GM12878 (cell line): ENCODE results near the gene UBP1. TPM values are rescaled to one million over a fixed set of nuclear protein-coding genes. Genes with fewer than 3 reads are reported as not detected.
A peak's percentile ranks its signal among the peaks of the same experiment; 100 is the strongest.

Source experiments
- ATAC-seq: fragments of 200-7000 bp; cut with Tn5 transposase; 3 replicates; pipeline ENCODE4 v1.9.1; 2020; ENCODE audit warnings: mild to moderate bottlenecking, moderate library complexity
- BruUV-seq: library from RNA; stranded (reverse); fragments of 400-500 nt; replicated peaks from 2 replicates; lab custom pipeline; 2021; lab: Mats Ljungman, UMichigan
- CTCF ChIA-PET: fragments of 300-600 bp; sonication (Branson Sonifier 250); formaldehyde crosslinking; extraction: SDS; loops from one replicate; lab custom pipeline; 2021; ENCODE audit warnings: inconsistent platforms; lab: Yijun Ruan, JAX
- POLR2A ChIA-PET: fragments of 350-600 bp; formaldehyde crosslinking; extraction: SDS; loops from one replicate; lab custom pipeline; 2021; ENCODE audit warnings: inconsistent platforms; lab: Charles Lee
- RAD21 ChIA-PET: fragments of 300-600 bp; sonication (Branson Sonifier 250); formaldehyde crosslinking; loops from one replicate; lab custom pipeline; 2023; ENCODE audit warnings: antibody characterized with exemption; ENCODE audit not compliant: unreplicated experiment; lab: Charles Lee
- SMC1A ChIA-PET: fragments of 300-600 bp; sonication (Branson Sonifier 250); formaldehyde crosslinking; loops from one replicate; lab custom pipeline; 2023; ENCODE audit not compliant: unreplicated experiment, uncharacterized antibody; lab: Charles Lee
- DNase-seq: peaks from one replicate; pipeline ENCODE4 v3.0.0-alpha.2; 2011; ENCODE audit warnings: low read depth, low spot score
- FAIRE-seq: peaks from 3 replicates; lab custom pipeline; 2011; peaks lifted over from hg19 to GRCh38; lab: Jason Lieb, UNC
- H2AFZ ChIP-seq: 2 replicates; pipeline ENCODE4 v1.6.0; 2011; ENCODE audit warnings: low read depth, low read length, control low read depth; ENCODE audit not compliant: control insufficient read depth
- H3K27ac ChIP-seq: 2 replicates; pipeline ENCODE4 v1.5.1; 2011; ENCODE audit warnings: control low read depth; ENCODE audit not compliant: control insufficient read depth, insufficient read depth
- H3K27me3 ChIP-seq, 2 experiments: replicated peaks in 1 of 2; 2 replicates each; pipeline versions ENCODE4 v1.6.0 to v1.6.1; 2011; ENCODE audit warnings: low read length in 1 of 2; ENCODE audit not compliant: control insufficient read depth in 2 of 2, insufficient read depth in 2 of 2
- H3K36me3 ChIP-seq, 2 experiments: 2 replicates each; pipeline ENCODE4 v1.5.1; 2011; ENCODE audit warnings: low read length in 1 of 2; ENCODE audit not compliant: control insufficient read depth in 2 of 2, insufficient read depth in 2 of 2
- H3K4me1 ChIP-seq: 2 replicates; pipeline ENCODE4 v1.6.1; 2011; ENCODE audit warnings: mild to moderate bottlenecking, low read length, moderate library complexity, mixed read lengths; ENCODE audit not compliant: control insufficient read depth, insufficient read depth
- H3K4me2 ChIP-seq: 2 replicates; pipeline ENCODE4 v1.6.0; 2011; ENCODE audit warnings: control low read depth; ENCODE audit not compliant: control insufficient read depth, insufficient read depth
- H3K4me3 ChIP-seq: fragments of 200-600 bp; sonication (generic); 2 replicates; pipeline ENCODE4 v1.5.1; 2016
- H3K79me2 ChIP-seq: 2 replicates; pipeline ENCODE4 v1.6.0; 2011; ENCODE audit warnings: low read length; ENCODE audit not compliant: control insufficient read depth, insufficient read depth
- H3K9ac ChIP-seq: 2 replicates; pipeline ENCODE4 v1.8.0; 2011; ENCODE audit warnings: low read length, control low read depth, mixed read lengths; ENCODE audit not compliant: control insufficient read depth, insufficient read depth
- H3K9me3 ChIP-seq: replicated peaks from 3 replicates; pipeline ENCODE4 v1.5.1; 2011; ENCODE audit warnings: mild to moderate bottlenecking, low read length; ENCODE audit not compliant: control insufficient read depth, insufficient read depth
- H4K20me1 ChIP-seq: 2 replicates; pipeline ENCODE4 v1.6.0; 2011; ENCODE audit not compliant: control insufficient read depth, insufficient read depth
- ETV6 ChIP-seq, 2 experiments: fragments of 450-650 bp in 1 of 2; IDR thresholded peaks in 1 of 2; conservative IDR thresholded peaks in 1 of 2; 2 replicates each; pipeline ENCODE4 v1.6.1; 2014; ENCODE audit warnings: antibody characterized with exemption in 1 of 2, borderline replicate concordance in 1 of 2, low read depth in 1 of 2, mild to moderate bottlenecking in 1 of 2, moderate library complexity in 1 of 2
- GATAD2B ChIP-seq: fragments of 450-650 bp; conservative IDR thresholded peaks from 2 replicates; pipeline ENCODE4 v1.6.1; 2017; ENCODE audit warnings: low read depth, mild to moderate bottlenecking, moderate library complexity
- HDAC2 ChIP-seq: fragments of 200-600 bp; sonication (generic); IDR thresholded peaks from 2 replicates; pipeline ENCODE4 v1.6.1; 2017
- IKZF2 ChIP-seq, 2 experiments: fragments of 450-650 bp; IDR thresholded peaks; 2 replicates each; pipeline ENCODE4 v1.6.1; 2017; ENCODE audit warnings: mild to moderate bottlenecking in 2 of 2, moderate library complexity in 2 of 2
- NFIC ChIP-seq: IDR thresholded peaks from 2 replicates; pipeline ENCODE4 v1.6.1; 2012; ENCODE audit warnings: low read depth, mild to moderate bottlenecking, inconsistent platforms, low read length, moderate library complexity
- PML ChIP-seq: IDR thresholded peaks from 2 replicates; pipeline ENCODE4 v1.6.1; 2012; ENCODE audit warnings: low read length, inconsistent platforms
- POLR2A ChIP-seq: IDR thresholded peaks from 2 replicates; pipeline ENCODE4 v1.6.1; 2011; ENCODE audit warnings: low read depth, mild to moderate bottlenecking, low read length
- POLR2AphosphoS5 ChIP-seq: IDR thresholded peaks from 2 replicates; pipeline ENCODE4 v1.6.1; 2011; ENCODE audit warnings: mild to moderate bottlenecking, low read length, inconsistent platforms
- STAT3 ChIP-seq: IDR thresholded peaks from 2 replicates; pipeline ENCODE4 v1.6.1; 2011; ENCODE audit warnings: low read depth, low read length, improper control_type of control experiment
- YY1 ChIP-seq: IDR thresholded peaks from 2 replicates; pipeline ENCODE4 v1.6.1; 2011; ENCODE audit warnings: low read depth, mild to moderate bottlenecking, low read length
- ZNF687 ChIP-seq: fragments of 450-650 bp; IDR thresholded peaks from 2 replicates; pipeline ENCODE4 v1.6.1; 2017; ENCODE audit warnings: mild to moderate bottlenecking, moderate library complexity
- WGBS: methylation state at CpG from one replicate; pipeline ENCODE4 v1.1.6; 2016; ENCODE audit warnings: low lambda C conversion rate; ENCODE audit not compliant: insufficient replicate concordance, insufficient coverage; ENCODE audit errors: missing lambda C conversion rate; 5-methylcytosine and 5-hydroxymethylcytosine counted together
- in situ Hi-C: fragments of 300-500 bp; cut with MboI; formaldehyde crosslinking; loops from 9 replicates; pipeline ENCODE4 v1.14.3; 2018; ENCODE audit warnings: mixed read lengths
- intact Hi-C: fragments of 100-400 bp; cut with micrococcal nuclease; formaldehyde crosslinking; loops from one replicate; pipeline ENCODE4 v1.14.2; 2022; ENCODE audit not compliant: unreplicated experiment
- polyA plus RNA-seq, 11 experiments: library from polyadenylated mRNA; depleted of rRNA in 4 of 11; unstranded in 6 of 11; stranded (reverse) in 5 of 11; fragments of >200 nt; fragmentation: Nextera tagmentation in 4 of 11; fragmentation: Illumina TruSeq in 1 of 11; extraction: Ambion mirVana in 4 of 11; extraction: Trizol in 1 of 11; gene quantifications; 1 replicate in 1 of 11; 2 replicates in 10 of 11; pipeline versions ENCODE4 v1.2.1 to v1.2.3, GENCODE V29; 2011 to 2016; ENCODE audit warnings: inconsistent platforms in 2 of 11, missing spikeins in 2 of 11, low read depth in 1 of 11
- total RNA-seq, 4 experiments: library from RNA; depleted of rRNA in 3 of 4; stranded (reverse); fragments of >200 nt in 3 of 4; fragmentation: Illumina TruSeq in 1 of 4; extraction: Trizol in 1 of 4; gene quantifications; 2 replicates each; pipeline versions ENCODE4 v1.2.1 to v1.2.3, GENCODE V29; 2013 to 2021
- TF ChIP-seq, protein P1 (sequence below): fragments of 450-650 bp; IDR thresholded peaks from 2 replicates; pipeline ENCODE4 v1.6.1; 2016; ENCODE audit warnings: mild to moderate bottlenecking

UBP1 gene
- total and polyA plus RNA-seq, 10 of the 15 experiments (the other 5 are each of a cell fraction or from before 2014, with no cell fraction given): 9.3 to 93.6 (median 52.4) TPM

- TF ChIP-seq ZNF687 (no peak), STAT3 (no peak)
Observed at GRCh38 chr3:33442190-33442589, 2.0 kb upstream of the UBP1 start (continued).

- Histone ChIP-seq H3K4me3 (peak overlapping the region; percentile 86), H3K27ac (peak overlapping the region; percentile 99), H3K9ac (peak overlapping the region; percentile 98), H3K27me3 (no peaks in the 10 kb centered on the region), H4K20me1 (0 out of 2 replicates have a peak, but pooled peaks cover 2% of the 10 kb centered on the region), H3K9me3 (no peaks in the 10 kb centered on the region), H3K79me2 (peaks cover 37% of the 10 kb centered on the region), H3K4me2 (peak overlapping the region; percentile 56), H2AFZ (peak overlapping the region; percentile 94), H3K4me1 (no peaks in the 10 kb centered on the region), H3K36me3 (no peaks in the 10 kb centered on the region)
- ATAC-seq: peak; percentile 1
- no peak for DNase-seq
- POLR2A ChIA-PET: interaction anchor here (1.0 to 5.1 kb wide), 7 partner anchors 11 to 864 kb away, joined by 3 to 53 read pairs (median 4); no protein-coding TSS in a partner anchor
- SMC1A ChIA-PET: interaction anchor here (0.8 to 2.4 kb wide), 5 partner anchors 11 to 366 kb away, joined by 3 to 10 read pairs (median 3); no protein-coding TSS in a partner anchor
- WGBS: 21% methylated on average over 26 of the region's 26 CpGs
- FAIRE-seq: no peak
- CTCF ChIA-PET: interaction anchor here (0.9 to 2.0 kb wide), 4 partner anchors 12 to 346 kb away, joined by 3 to 9 read pairs (median 5); no protein-coding TSS in a partner anchor
- intact Hi-C loops (no loop called here), in situ Hi-C loops (no loop called here)
- no peak for TF ChIP-seq HDAC2
- TF ChIP-seq NFIC: 0 out of 2 replicates have a peak, but pooled peaks have one; percentile 66
- TF ChIP-seq ETV6 (conservative IDR thresholded peaks at IDR 0.05 in 1 of 2, IDR thresholded peaks at IDR 0.05 in 1 of 2; ENCODE audit: borderline replicate concordance in 1 of 2, low read depth in 1 of 2): no peak
- peak; percentile 28; the same call in 1 of the 2 replicates for TF ChIP-seq POLR2AphosphoS5
- TF ChIP-seq POLR2A: peak; percentile 11
- TF ChIP-seq GATAD2B: 0 out of 2 replicates have a peak, but pooled peaks have one; percentile 9
- 0 out of 4 replicates have a peak, but pooled peaks of 1 of the 2 experiments have one; percentile 1 for TF ChIP-seq IKZF2 (IDR thresholded peaks at IDR 0.05)
- TF ChIP-seq, protein P1, sequence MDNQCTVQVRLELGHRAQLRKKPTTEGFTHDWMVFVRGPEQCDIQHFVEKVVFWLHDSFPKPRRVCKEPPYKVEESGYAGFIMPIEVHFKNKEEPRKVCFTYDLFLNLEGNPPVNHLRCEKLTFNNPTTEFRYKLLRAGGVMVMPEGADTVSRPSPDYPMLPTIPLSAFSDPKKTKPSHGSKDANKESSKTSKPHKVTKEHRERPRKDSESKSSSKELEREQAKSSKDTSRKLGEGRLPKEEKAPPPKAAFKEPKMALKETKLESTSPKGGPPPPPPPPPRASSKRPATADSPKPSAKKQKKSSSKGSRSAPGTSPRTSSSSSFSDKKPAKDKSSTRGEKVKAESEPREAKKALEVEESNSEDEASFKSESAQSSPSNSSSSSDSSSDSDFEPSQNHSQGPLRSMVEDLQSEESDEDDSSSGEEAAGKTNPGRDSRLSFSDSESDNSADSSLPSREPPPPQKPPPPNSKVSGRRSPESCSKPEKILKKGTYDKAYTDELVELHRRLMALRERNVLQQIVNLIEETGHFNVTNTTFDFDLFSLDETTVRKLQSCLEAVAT: 0 out of 2 replicates have a peak, but pooled peaks have one; percentile 37
- peak; percentile 24; the same call in 1 of the 2 replicates for TF ChIP-seq PML
- TF ChIP-seq YY1: 0 out of 2 replicates have a peak, but pooled peaks have one; percentile 0
- RAD21 ChIA-PET: interaction anchor here (0.8 to 2.1 kb wide), 3 partner anchors 12 to 357 kb away, joined by 3 to 9 read pairs (median 9); partner anchors contain the start of gene PDCD6IP
- BruUV-seq: TSS peak; percentile 99
Observed at GRCh38 chr3:33441225-33441976, 1.2 kb upstream of the UBP1 start.
